ENCODE data around the gene GREB1.

GRCh38 chr2:11617527-11617926 is 83.7 kb downstream of the GREB1 start:
- TF ChIP-seq CTCF (IDR thresholded peaks at IDR 0.05) (no peak), EP300 (IDR thresholded peaks at IDR 0.05) (no peak)

Measured in upper lobe of left lung (tissue), 4 donors.